C4-2B (cell line): ENCODE measurements around the gene RIIAD1.

Experiments used
- H3K27ac ChIP-seq: fragments of 450-650 bp; 2 replicates; pipeline ENCODE4 v1.5.1; 2017
- ZFX ChIP-seq: fragments of 450-650 bp; IDR thresholded peaks from 2 replicates; pipeline ENCODE4 v1.6.1; 2017
- TF ChIP-seq, protein P1 (sequence below): fragments of 450-650 bp; conservative IDR thresholded peaks from 2 replicates; pipeline ENCODE4 v1.5.1; 2017; ENCODE audit warnings: mild to moderate bottlenecking

Gene RIIAD1

DNA sequence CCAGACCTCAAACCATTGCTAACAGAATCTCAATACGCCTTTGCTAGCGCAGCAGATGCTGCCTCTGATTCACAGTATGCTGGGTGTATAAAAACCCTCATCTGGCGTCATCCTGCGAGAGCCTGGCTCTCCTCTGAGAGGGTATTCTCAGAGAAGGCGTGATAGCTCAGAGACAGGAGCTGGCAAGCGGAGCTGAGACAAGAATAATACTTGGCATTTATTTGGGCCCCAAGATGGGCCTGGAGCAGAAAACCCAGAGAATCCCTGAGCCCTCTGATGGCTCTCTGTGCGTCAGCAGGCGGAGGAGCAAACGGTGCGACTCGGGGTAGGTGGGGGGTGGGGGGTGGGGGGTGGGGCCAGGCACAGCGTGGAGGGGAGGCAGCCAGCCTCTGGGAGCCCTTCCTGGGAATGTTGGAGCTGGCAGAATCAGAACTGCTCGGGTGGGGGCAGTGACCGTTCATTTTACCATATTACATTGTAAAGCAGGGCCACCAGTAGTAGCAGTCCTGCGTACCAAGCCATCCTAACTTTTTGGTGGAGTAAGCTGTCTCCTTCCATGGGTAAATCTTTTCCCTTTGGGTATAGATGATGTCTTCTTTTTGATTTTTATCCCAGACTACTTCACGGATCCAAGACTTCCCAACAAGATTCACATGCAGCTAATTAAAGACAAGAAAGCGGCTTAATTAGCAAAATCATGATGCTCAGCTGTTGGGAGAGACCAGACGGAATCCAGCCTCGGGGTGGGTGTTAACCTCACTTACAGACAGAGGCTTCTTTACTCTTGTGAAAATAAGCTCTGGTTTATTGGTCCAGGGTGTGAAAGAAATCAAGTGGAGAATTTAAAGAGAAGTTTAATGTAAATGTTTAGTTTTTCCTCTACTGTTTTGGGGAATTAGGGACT lies 7.1 kb downstream of the RIIAD1 start:
- no peak for TF ChIP-seq ZFX
- TF ChIP-seq, protein P1, sequence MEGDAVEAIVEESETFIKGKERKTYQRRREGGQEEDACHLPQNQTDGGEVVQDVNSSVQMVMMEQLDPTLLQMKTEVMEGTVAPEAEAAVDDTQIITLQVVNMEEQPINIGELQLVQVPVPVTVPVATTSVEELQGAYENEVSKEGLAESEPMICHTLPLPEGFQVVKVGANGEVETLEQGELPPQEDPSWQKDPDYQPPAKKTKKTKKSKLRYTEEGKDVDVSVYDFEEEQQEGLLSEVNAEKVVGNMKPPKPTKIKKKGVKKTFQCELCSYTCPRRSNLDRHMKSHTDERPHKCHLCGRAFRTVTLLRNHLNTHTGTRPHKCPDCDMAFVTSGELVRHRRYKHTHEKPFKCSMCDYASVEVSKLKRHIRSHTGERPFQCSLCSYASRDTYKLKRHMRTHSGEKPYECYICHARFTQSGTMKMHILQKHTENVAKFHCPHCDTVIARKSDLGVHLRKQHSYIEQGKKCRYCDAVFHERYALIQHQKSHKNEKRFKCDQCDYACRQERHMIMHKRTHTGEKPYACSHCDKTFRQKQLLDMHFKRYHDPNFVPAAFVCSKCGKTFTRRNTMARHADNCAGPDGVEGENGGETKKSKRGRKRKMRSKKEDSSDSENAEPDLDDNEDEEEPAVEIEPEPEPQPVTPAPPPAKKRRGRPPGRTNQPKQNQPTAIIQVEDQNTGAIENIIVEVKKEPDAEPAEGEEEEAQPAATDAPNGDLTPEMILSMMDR, result no peak
- H3K27ac ChIP-seq, result no peak overlapping the region

- TF ChIP-seq, protein P1, result no peak
- no peak for TF ChIP-seq ZFX
- no peak overlapping the region for H3K27ac ChIP-seq
These were observed 8.0 kb downstream of the RIIAD1 start for GRCh38 chr1:151729157-151729965.

GRCh38 chr1:151729966-151730291 lies 8.6 kb downstream of the RIIAD1 start:
- TF ChIP-seq ZFX, result no peak
- TF ChIP-seq, protein P1, result no peak
- no peak overlapping the region for H3K27ac ChIP-seq

- peak overlapping the region; percentile 81 for H3K27ac ChIP-seq
- no peak for TF ChIP-seq ZFX
- TF ChIP-seq, protein P1, result no peak
These were observed 11.8 kb downstream of the RIIAD1 start for GRCh38 chr1:151733126-151733525.

- H3K27ac ChIP-seq, result peak overlapping the region; percentile 81
These were observed 12.7 kb downstream of the RIIAD1 start for GRCh38 chr1:151733995-151734394.

GRCh38 chr1:151737026-151737425 lies 15.7 kb downstream of the RIIAD1 start:
- TF ChIP-seq, protein P1, result no peak
- no peak for TF ChIP-seq ZFX
- no peak overlapping the region for H3K27ac ChIP-seq

GRCh38 chr1:151737479-151737878 lies 16.2 kb downstream of the RIIAD1 start:
- TF ChIP-seq, protein P1, result no peak
- TF ChIP-seq ZFX, result no peak

More at GRCh38 chr1:151737479-151737878, 16.2 kb downstream of the RIIAD1 start:
- H3K27ac ChIP-seq, result no peak overlapping the region
